Fibroblast of peridontal ligament (primary cell): ENCODE measurements around the gene EPB41L2.
A peak's percentile ranks its signal among the peaks of the same experiment; 100 is the strongest.
"Not testable (repeated sequence)": the region's sequence is repeated elsewhere in the genome, so short reads cannot be mapped to it uniquely, and the experiment has no call there.

Experiments used
- DNase-seq: peaks from one replicate; pipeline ENCODE4 v3.0.0-alpha.2; 2010; ENCODE audit errors: extremely low read depth

Gene EPB41L2

DNA sequence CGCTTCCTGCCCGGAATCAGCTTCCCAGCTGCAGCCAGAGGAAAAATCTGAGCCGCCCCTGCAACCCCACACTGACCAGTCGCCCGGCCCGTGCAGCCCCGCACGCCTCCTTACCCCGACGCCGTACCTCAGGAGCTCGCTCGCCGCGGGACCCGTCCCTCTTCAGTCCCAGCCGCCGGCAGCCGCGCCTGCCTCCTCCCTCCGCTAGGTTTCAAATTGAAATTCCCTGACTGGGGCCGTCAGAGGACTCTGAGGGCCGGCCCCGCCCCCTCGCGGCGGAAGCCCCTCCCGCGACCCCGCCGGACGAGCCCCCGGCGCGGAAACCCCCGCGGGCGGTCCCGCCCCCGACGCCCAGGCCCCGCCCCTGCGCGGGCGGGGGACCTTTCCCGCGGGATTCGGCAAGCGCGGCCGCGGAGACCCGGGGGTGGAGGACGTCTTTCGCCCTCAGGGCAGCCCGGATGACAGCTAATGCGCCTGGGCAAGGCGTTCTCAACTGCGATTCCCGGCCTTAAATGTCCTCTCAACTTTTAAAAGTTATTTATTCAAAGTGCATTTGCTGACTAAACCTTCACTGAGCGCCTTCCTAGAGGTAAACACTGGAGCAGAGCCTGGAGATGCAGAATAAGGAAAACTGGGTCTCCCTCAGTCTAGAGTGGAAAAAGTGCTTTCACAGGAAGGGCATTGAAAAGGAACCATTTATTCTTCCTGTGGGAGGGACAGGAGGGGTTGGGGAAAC lies at the start of gene EPB41L2:
Gene EPB41L2, minus strand, starts transcription at position 218 of the 736 bp plus-strand sequence. CDS start 106,760 bp downstream, outside the sequence.
- peak; percentile 81 for DNase-seq

DNA sequence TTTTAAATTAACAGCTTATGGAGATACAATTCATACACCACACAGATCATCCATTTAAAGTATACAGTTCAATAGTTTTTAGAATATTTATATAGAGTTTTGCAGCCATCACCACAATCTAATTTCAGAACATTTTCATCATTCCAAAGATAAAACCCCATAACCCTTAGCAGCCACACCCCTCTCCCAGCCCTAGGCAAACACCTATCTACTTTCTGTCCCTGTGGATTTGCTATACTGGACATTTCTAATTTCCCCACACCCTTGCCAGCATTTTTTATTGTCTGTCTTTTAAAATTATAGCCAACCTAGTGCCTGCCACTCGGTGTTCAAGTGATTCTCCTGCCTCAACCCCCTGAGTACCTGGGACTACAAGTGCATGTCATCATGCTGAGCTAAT lies 49.2 kb upstream of the EPB41L2 start:
- DNase-seq = no peak

DNA sequence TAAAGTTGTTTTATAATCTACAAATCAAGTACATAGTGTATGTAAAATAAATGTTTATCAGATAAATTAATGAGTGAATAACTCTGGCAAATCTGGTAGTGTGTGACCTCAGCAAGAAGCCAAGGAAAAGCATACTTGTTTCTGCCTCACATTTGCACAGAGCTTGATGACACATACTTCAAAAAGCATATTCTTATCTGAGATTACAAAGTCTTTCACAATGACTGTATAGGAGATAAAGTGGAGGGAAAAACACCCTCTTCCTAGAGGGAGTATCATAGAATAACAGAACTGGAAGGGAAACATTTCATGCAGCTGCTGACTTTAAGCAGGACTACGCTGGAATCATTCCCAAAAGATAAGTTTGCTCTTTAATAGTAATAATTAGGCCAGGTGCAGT lies 44.1 kb upstream of the EPB41L2 start:
- peak; percentile 44 for DNase-seq

DNA sequence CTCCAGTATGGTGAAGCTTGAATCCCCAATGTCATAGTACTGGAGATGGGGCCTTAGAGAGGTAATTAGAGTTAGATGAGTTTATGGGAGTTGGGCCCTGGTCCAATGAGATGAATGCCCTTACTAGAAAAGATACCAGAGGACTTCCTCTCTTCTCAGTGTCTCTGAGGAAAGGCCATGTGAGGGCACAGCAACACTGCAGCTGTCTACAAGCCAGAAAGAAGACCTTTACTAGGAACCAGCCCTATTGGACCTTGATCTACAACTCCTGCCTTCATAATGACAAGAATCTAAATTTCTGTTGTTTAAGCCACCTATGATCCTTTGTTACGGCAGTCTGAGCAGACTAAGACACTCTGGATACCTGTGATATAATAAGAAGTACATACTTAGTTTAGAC lies 40.9 kb upstream of the EPB41L2 start:
- DNase-seq = no peak

DNA sequence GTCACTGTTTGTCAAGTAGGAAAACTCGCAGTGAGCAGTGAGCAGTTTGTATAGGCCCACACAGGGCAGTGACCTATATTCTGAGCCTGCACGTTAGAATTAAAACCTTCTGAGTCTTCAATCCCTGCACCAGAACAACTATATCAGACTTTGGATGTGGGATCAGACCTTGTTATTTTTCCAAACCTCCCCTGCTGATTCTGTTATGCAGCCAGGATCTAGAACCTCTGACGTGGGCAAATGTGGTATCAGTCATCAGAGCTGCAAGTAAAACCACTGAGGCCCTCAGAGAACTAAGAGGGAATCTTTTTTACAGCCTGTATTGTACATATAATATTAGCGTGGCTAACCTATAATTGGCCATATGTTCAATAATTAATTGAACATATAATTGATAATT lies 40.3 kb upstream of the EPB41L2 start:
- no peak for DNase-seq

DNA sequence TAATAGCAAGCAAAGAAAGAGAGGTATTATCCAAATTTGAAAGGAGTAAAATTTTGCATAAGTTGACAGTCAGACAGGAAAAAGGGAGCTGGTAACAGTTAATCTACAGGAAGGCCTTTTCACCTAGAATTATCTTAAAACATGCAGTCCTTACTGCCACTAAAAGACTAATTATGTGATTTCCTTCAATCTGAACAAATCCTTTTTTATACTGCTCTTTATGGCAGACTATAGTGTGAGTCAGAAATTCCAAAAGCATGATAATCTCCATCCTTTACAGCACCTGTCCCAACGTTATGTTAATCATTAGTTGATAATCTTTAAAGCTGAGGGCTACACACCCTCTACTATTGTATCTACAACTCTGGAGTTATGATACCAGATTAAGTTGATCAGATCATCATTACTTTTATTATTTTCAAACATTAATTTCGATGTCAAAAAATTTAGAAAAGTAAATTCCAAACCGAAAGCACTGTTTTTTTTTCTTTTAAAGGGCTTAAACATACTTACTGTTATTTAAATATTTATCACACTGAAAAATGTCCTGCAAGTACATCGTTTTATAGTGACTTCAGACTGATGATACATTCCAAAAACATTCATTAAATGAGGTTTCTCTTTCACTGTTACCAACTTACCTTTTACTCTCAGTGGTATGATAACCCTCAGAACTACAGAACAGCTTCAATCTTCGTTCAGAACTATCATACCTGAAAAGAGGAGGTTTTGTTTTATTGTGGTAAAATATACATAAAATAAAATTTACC lies 39.1 kb upstream of the EPB41L2 start:
- no peak for DNase-seq

DNA sequence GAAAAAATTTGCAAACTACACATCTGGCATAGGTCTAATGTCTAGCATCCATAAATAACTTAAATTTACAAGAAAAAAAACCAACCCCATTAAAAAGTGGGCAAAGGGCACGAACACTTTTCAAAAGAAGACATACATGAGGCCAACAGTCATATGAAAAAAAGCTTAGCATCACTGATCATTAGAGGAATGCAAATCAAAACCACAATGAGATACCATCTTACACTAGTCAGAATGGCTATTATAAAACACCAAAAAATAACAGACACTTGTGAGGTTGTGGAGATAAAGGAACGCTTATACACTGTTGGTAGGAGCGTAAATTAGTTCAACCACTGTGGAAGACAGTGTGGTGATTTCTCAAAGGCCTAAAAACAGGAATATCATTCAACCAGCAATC lies 33.7 kb upstream of the EPB41L2 start:
- no peak for DNase-seq

DNA sequence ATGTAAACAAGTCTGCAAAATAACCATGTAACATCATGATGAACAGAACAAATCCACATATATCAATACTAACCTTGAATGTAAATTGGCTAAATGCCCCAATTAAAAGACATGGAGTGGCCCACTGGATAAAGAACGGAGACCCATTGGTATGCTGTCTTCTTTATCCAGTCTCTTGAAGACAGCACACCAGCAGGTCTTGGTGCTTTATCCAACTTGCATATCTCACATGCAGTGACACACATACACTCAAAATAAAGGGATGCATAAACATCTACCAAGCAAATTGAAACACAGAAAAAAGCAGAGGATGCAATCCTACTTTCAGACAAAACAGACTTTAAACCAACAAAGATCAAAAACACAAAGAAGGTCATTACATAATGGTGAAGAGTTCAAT lies 30.3 kb upstream of the EPB41L2 start:
- no peak for DNase-seq

DNA sequence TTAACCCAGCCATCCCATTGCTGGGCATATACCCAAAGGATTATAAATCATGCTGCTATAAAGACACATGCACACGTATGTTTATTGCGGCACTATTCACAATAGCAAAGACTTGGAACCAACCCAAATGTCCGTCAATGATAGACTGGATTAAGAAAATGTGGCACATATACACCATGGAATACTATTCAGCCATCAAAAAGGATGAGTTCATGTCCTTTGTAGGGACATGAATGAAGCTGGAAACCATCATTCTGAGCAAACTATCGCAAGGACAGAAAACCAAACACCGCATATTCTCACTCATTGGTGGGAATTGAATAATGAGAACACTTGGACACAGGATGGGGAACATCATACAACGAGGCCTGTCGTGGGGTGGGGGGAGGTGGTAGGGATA lies 28.9 kb upstream of the EPB41L2 start:
- not testable (repeated sequence) for DNase-seq

DNA sequence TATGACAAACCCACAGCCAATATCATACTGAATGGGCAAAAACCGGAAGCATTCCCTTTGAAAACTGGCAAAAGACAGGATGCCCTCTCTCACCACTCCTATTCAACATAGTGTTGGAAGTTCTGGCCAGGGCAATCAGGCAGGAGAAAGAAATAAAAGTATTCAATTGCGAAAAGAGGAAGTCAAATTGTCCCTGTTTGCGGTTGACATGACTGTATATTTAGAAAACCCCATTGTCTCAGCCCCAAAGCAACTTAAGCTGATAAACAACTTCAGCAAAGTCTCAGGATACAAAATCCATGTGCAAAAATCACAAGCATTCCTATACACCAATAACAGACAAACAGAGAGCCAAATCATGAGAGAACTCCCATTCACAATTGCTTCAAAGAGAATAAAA lies 27.3 kb upstream of the EPB41L2 start:
- DNase-seq = not testable (repeated sequence)

DNA sequence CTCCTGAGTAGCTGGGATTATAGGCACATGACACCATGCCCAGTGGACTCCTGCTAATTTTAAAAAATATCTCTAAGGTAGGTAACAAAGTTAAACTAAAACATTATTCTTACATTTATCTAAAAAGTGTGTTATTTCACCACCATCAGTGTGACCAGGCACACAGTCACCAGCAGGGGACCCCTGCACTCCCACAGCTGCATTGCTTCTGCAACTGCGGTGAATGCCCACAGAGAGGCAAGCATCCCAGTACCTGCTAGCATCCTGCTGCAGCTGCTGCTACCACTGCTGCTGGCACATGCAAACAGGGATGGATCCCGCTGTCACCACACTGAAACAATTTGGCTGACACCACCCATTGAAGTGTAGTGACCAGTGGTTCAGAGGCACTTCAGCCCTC lies 21.9 kb upstream of the EPB41L2 start:
- DNase-seq = no peak

DNA sequence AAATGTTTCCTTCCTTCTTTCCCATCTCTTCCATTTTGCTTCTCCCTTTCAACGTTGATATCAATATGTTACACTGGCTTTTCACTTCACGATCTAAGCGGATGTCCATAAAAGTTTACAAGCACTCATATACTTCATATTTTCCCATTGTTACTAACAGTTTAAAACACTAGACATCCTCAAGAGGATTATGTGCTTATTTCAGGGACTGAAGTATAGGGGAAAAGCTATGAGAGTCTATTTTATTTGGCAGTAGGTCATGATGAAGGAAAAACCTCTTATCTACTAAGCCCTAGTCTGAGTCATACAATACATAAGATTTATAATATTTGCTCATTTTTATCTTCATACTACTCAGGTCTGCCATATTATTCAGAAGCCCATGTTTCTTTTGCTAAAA lies 20.6 kb upstream of the EPB41L2 start:
- no peak for DNase-seq

DNA sequence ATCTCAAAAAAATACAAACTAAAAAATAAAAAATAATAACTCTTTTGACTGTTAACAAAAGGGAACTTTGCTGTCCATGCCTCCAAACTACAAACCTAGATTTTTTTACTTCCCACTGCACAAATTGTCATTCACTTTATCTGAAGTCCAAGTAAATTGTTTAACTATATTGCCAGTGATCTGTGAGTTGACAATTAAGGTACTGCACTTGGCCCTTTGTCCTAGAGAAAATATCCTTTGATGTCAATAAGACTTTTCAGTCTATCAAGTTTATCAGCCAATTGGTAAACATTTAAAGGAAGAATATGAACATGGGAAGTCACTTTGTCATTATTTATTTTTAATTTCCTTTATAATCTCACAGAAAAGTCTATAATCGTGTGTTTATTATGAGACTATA lies 19.3 kb upstream of the EPB41L2 start:
- no peak for DNase-seq

DNA sequence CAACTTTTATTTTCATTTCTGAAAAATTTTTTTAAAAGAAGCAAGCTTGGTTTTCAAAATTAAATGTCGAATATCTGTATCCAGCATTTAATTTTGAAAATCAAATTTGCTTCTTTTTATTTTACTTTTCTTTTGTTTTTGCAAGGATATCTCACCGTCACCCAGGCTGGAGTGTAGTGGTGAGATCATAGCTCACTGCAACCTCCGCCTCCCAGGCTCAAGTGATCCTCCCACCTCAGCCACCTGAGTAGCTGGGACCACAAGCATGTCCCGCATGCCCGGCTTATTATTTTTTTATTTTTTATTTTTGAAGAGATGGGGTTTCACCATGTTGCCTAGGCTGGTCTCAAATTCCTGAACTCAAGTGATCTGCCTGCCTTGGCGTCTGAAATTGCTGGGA lies 17.0 kb upstream of the EPB41L2 start:
- DNase-seq = no peak

DNA sequence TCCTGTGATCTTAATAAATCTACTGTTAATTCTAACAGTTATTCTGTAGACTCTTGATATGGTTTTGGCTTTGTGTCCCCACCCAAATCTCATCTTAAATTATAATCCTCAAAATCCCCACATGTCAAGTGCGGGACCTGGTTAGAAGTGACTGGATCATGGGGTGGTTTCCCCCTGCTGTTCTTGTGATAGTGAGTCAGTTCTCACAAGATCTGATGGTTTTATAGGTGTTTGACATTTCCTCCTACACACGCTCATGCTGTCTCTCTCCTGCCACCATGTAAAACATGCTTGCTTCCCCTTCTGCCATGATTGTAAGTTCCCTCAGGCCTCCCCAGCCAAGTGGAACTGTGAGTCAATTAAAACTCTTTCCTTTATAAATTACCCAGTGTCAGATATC lies 10.5 kb upstream of the EPB41L2 start:
- no peak for DNase-seq

DNA sequence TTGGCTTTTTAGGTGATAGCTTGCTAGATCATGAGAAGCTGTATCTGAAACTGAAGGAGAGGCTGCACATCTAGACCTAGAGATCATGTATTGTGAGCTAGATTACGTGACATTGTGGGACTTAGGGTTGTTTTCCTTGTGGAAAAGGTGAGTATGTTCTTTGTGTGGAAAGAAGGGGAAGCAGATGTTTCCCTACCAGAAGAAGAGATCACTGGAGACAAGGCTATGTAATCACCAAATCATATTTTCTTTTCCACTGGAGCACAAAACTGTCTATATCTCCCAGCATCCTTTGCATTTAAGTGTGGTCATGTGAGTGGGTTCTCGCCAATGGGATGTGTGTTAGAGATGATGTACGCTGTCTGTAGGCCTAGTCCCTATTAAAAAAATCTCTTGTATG lies 7.0 kb upstream of the EPB41L2 start:
- DNase-seq = no peak

DNA sequence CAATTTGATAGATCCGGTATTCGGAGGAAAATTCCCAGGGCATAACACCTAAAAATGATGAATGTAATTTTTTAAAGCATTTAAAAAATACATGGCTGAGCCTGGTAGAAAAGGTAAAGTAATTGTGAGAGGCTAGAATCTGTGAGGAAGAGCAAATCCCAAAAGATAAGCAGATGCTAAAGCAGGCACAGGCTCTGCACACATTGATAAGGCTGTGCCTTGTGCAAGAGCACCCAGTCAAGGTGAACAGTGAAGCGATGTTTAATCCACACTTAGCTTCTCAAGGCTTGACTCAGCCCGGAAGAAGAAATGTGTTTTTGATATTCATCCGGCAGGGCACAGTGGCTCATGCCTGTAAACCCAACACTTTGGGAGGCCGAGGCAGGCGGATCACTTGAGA lies 5.1 kb upstream of the EPB41L2 start:
- no peak for DNase-seq

DNA sequence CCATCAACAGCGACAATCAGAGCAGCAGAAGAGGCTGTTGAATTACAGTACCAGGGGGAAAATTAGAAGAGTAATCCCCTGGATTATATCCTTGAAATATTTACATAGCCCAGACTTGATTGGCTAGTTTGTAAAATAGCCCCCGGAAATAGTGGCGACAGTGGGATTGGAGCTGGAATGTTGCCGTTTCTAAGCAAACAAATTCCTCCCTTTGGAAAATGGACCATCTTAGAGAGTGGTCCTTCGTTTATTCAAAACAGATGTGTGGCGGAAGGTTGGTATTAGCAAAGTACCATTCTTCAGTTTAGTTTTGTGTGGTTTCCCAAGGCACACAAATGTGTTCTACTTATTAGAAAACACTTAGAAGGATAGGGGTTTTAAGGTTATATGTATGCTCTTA lies 4.5 kb upstream of the EPB41L2 start:
- DNase-seq = peak; percentile 25

DNA sequence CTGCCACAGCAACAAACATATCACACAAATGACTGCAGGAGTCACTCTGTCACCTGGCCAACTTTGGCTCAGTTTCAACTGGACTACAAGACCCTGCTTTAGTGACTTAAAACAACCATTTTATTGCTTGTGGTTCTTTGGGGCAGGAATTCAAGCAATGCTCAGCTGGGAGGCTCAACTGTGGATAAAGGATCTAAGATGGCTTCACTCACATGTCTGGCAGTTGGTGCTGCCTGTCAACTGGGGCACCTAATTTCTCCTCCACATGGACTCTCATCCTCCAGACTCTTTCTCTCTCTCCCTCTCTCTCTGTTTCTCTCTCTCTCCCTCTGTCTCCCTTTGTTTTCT lies 2.8 kb upstream of the EPB41L2 start:
- DNase-seq = no peak

DNA sequence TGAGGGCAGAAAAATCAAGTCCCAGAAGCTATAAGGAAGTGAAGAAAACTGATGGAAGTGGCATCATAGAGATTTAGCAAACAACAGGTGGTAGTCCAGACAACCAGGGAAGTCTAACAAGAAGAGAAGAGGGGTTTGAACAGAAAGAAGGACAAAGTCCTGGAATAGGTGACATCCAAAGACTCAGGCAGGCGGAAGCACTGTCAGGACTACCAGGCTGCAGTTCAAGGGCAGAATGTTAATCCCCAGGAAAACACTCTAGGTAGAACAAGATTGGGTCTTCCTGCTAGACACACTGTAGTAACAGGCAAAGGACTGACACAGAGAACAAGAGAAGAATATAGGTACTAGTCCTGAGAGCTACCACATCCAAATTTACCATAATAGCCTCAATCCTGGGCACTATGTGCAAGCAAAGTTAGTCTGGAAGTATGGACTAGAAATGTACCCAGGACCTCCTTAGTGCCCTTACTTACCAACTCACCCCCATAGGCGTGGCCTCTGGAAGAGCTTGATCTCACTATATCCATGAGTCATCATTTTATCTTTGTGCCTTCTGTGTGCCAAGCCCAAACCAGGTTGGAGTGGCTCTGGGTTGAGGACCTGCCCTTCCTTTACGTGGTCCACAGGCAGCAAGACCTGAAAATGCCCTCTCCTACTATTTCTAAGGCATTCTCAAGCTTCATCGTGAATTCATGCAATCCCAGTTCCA lies 2.2 kb upstream of the EPB41L2 start:
- DNase-seq = no peak

DNA sequence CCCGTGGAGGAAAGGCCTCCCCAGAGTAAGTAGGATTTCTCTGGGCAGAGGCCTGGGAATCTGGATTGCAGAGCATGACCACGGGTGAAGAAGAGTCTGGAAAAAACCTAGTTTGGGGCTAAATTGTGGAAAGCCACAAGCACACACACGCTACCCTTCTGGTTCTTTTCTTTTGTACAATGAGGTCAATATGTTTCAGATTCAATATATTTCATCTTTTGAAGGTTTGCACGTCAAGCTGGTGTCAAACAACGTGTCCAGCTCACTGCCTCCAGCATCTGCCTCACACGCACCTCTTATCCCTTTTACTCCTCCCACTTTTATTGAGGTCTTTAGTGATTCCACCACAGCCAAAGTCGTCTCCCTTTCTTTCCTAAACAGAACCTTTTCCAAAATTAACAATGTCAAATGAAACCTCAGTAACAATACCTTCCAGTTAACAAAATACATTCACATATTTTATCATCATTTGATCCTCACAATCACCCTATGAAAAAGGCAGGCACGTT lies 773 bp upstream of the EPB41L2 start:
- DNase-seq = no peak

DNA sequence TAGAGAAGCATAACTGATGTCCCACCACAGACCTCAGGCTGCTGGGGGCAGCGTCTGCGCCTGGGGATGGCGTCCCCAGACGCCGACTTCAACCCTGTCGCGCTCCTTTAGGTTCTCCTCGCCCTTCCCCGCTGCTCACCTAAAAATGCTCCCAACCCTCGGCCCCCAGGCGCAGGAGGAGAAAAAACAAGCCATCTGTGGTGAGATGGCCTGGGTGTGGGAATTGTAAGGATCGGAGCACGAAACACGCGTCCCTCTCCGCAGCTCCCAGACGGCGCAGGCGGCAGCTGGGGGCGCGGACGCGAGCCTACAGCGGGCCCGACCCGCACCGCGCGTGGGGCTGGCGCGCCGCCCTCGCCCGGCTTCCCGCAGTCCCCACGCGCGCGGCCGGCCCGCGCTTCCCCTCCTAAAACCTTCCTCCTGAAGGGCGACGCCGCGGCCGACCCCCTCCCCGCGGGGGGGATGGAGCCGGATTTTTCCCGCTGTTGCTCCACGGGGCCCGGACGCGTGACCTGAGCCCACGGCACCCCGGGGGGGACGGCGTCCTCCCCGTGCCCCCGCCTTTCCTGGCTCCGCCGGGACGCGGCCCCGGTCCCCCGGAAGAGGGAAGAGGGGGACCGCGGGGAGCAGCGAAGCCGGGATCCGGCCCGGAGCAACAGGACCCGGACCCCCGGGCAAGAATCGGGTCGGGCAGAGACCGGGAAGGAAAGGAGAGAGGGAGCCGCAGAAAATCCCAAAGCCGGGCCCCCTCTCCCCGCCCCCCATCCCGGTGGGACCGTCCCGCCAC lies 611 bp downstream of the EPB41L2 start:
- DNase-seq = no peak
